ENCODE results near the gene TSPAN33. TPM values are rescaled to one million over a fixed set of nuclear protein-coding genes. Genes with fewer than 3 reads are reported as not detected.

TSPAN33 gene
- total and polyA plus RNA-seq, 9 of the 15 experiments (the other 6 are each of a cell fraction or from before 2014, with no cell fraction given): 0.03 to 1.5 (median 0.23) TPM; not detected in 2

DNA sequence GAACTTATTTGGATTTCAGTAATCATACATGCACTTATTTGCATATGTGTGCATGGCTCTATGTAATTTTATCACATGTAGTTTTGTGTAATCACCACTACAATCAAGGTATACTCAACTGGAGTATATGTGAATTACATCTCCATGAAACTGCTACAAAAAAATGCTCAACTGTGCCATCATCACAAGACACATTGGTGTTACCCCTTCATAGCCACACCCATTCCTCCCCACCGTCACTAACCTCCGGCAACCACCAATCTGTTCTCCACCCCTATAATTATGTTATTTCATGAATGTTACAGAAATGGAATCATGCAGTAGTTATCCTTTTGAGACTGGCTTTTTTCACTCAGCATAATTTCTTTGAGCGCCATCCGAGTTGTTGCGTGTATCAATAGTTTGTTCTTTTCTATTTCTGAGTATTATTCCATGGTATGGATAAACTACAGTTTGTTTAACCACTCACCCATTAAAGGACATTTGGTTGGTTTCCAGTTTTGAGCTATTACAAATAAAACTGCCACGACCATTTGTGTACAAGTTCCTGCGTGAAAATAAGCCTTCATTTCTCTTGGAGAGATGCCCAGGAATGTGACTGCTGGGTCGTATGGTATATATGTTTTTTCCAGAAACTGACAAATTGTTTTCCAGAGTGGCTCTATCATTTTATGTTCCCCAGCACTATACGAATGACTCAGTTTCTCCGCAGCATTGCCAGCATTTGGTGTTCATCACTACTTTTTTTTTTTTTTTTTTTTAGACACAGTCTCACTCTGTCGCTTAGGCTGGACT lies 32.6 kb downstream of the TSPAN33 start:
- H3K27ac ChIP-seq (ENCODE audit: extremely low read depth, low read depth, low read length): no peak overlapping the region
- no peaks in the 10 kb centered on the region for H4K20me1 ChIP-seq (replicated peaks; ENCODE audit: control insufficient read depth, insufficient read depth, low read length)
- no peak for TF ChIP-seq GTF2F1 (IDR thresholded peaks at IDR 0.05; ENCODE audit: low read depth, low read length)
- TF ChIP-seq ZNF696 (CRISPR knock-in tag; conservative IDR thresholded peaks at IDR 0.05): no peak
- TF ChIP-seq OTX1 (CRISPR knock-in tag; IDR thresholded peaks at IDR 0.05): 0 out of 2 replicates have a peak, but pooled peaks have one; percentile 21
- H3K9me1 ChIP-seq (ENCODE audit: control insufficient read depth, insufficient read depth, low read length): no peaks in the 10 kb centered on the region
- ATAC-seq: no peak; the same call in 2 of the 3 replicates
- no peak overlapping the region for H3K4me2 ChIP-seq (ENCODE audit: insufficient read depth, low read length)
- H3K4me1 ChIP-seq (replicated peaks in 1 of 2; ENCODE audit: control insufficient read depth in 2 of 2, insufficient read depth in 2 of 2, low read length in 2 of 2): no peaks in the 10 kb centered on the region
- no peak overlapping the region for H3K4me3 ChIP-seq
- intact Hi-C loops (cut with micrococcal nuclease): no loop called here
- DNase-seq (ENCODE audit: extremely low read depth in 1 of 4, low spot score in 3 of 4): peak in 1 of 4 experiments; percentile 28
- no peak overlapping the region for H2AFZ ChIP-seq (ENCODE audit: low read depth, low read length)
- in situ Hi-C loops (cut with MboI): no loop called here
- H3K27me3 ChIP-seq (ENCODE audit: control insufficient read depth in 2 of 2, insufficient read depth in 2 of 2, low read length in 2 of 2): peaks cover 30 to 39% of the 10 kb centered on the region in 2 experiments
- POLR2A ChIA-PET: no interaction called here
- H3K9ac ChIP-seq (ENCODE audit: insufficient read depth in 1 of 2, low read depth in 2 of 2, low read length in 2 of 2): no peak overlapping the region
- H3K36me3 ChIP-seq (ENCODE audit: control insufficient read depth, insufficient read depth, low read length): no peaks in the 10 kb centered on the region
- WGBS (ENCODE audit: insufficient coverage, low coverage, missing lambda C conversion rate): 12% methylated on average over 11 of the region's 11 CpGs
- H3K9me3 ChIP-seq (replicated peaks; ENCODE audit: control insufficient read depth, insufficient read depth, low read depth, low read length): no peaks in the 10 kb centered on the region
- FAIRE-seq: no peak
- no peaks in the 10 kb centered on the region for H3K79me2 ChIP-seq (ENCODE audit: control insufficient read depth, insufficient read depth, low read length)
- CTCF ChIA-PET (ENCODE audit: low intra/inter-chr PET ratio): interaction anchor here (0.6 kb wide), 1 partner anchor 95 kb away, joined by 3 read pairs; no protein-coding TSS in a partner anchor
- no TSS peak for BruUV-seq (replicated peaks)

DNA sequence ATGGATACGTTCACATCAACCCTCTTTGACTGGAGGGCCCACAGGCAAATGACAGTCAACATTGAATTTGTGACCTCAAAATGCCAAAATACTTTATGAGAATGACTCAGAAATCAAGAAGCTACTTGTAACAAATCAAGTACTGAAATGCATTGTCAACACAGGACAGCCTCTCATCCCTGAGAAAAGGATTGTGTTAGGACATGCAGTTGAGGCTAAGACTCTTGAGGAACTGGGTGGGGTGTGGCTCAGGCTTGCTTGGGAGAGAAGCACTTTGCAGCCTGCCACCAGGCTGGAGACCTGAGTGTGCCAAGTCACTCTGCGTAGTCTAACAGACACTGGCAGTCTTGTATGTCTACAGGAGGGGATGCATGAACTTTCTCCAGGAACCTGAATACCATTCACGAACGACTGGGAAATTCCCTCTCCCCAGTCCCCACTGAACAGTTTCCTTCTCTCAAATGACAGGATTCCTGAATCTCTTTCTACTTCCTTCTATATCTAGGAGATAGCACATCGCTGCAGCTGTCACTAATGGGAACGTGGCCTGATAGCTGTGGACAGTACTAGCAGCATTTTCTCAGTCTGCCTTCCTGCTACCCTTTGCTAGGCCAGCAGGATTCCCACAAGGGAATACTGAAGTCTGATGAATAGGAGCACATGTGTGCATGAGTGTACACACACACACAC lies 40.6 kb downstream of the TSPAN33 start:
- in situ Hi-C loops (cut with MboI) (no loop called here), intact Hi-C loops (cut with micrococcal nuclease) (no loop called here)
- Histone ChIP-seq H3K36me3 (ENCODE audit: control insufficient read depth, insufficient read depth, low read length) (no peaks in the 10 kb centered on the region), H3K4me2 (ENCODE audit: insufficient read depth, low read length) (no peak overlapping the region), H3K4me3 (no peak overlapping the region), H3K79me2 (ENCODE audit: control insufficient read depth, insufficient read depth, low read length) (no peaks in the 10 kb centered on the region), H4K20me1 (replicated peaks; ENCODE audit: control insufficient read depth, insufficient read depth, low read length) (no peaks in the 10 kb centered on the region; the same call in 1 of the 2 replicates), H2AFZ (ENCODE audit: low read depth, low read length) (no peak overlapping the region), H3K9me3 (replicated peaks; ENCODE audit: control insufficient read depth, insufficient read depth, low read depth, low read length) (no peaks in the 10 kb centered on the region), H3K4me1 (replicated peaks in 1 of 2; ENCODE audit: control insufficient read depth in 2 of 2, insufficient read depth in 2 of 2, low read length in 2 of 2) (peaks cover 0 to 13% of the 10 kb centered on the region in 2 experiments; a peak in 2 of 5 replicates), H3K9me1 (ENCODE audit: control insufficient read depth, insufficient read depth, low read length) (no peaks in the 10 kb centered on the region), H3K27me3 (ENCODE audit: control insufficient read depth in 2 of 2, insufficient read depth in 2 of 2, low read length in 2 of 2) (peaks cover 55 to 56% of the 10 kb centered on the region in 2 experiments), H3K9ac (ENCODE audit: insufficient read depth in 1 of 2, low read depth in 2 of 2, low read length in 2 of 2) (no peak overlapping the region), H3K27ac (ENCODE audit: extremely low read depth, low read depth, low read length) (no peak overlapping the region)
- CTCF ChIA-PET (ENCODE audit: low intra/inter-chr PET ratio): no interaction called here
- WGBS (ENCODE audit: insufficient coverage, low coverage, missing lambda C conversion rate): 1% methylated on average over 6 of the region's 6 CpGs
- no peak for FAIRE-seq
- peak in 1 of 4 experiments; percentile 10 for DNase-seq (ENCODE audit: extremely low read depth in 1 of 4, low spot score in 3 of 4)
- ATAC-seq: no peak
- TF ChIP-seq, protein P1, sequence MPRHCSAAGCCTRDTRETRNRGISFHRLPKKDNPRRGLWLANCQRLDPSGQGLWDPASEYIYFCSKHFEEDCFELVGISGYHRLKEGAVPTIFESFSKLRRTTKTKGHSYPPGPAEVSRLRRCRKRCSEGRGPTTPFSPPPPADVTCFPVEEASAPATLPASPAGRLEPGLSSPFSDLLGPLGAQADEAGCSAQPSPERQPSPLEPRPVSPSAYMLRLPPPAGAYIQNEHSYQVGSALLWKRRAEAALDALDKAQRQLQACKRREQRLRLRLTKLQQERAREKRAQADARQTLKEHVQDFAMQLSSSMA (CRISPR knock-in tag; IDR thresholded peaks at IDR 0.05): no peak
- no TSS peak for BruUV-seq (replicated peaks)
- POLR2A ChIA-PET: interaction anchor here (0.8 kb wide), 1 partner anchor 12 kb away, joined by 3 read pairs; no protein-coding TSS in a partner anchor

All from K562 (cell line).